Calu3 (cell line): Measurements from ENCODE around the gene SNAPC2. TPM values are rescaled to one million over a fixed set of nuclear protein-coding genes. Genes with fewer than 3 reads are reported as not detected.

Experiments used
- BruUV-seq: library from RNA; stranded (reverse); fragments of 400-500 nt; replicated peaks from 2 replicates; lab custom pipeline; 2021; lab: Mats Ljungman, UMichigan
- CTCF ChIA-PET: fragments of 300-600 bp; sonication (Branson Sonifier 250); formaldehyde crosslinking; loops from one replicate; lab custom pipeline; 2022; ENCODE audit warnings: antibody characterized with exemption; lab: Charles Lee
- DNase-seq: peaks from one replicate; pipeline ENCODE4 v3.0.0; 2022
- H3K27ac Mint-ChIP-seq: one replicate; pipeline ENCODE4 v1.8.0; 2022; ENCODE audit warnings: mixed read lengths; ENCODE audit not compliant: unreplicated experiment
- H3K27me3 Mint-ChIP-seq: one replicate; pipeline ENCODE4 v1.8.0; 2022; ENCODE audit warnings: mixed read lengths; ENCODE audit not compliant: unreplicated experiment
- H3K36me3 Mint-ChIP-seq: one replicate; pipeline ENCODE4 v1.8.0; 2022; ENCODE audit warnings: mild to moderate bottlenecking, moderate library complexity, mixed read lengths; ENCODE audit not compliant: insufficient read depth, unreplicated experiment
- H3K4me1 Mint-ChIP-seq: one replicate; pipeline ENCODE4 v1.8.0; 2022; ENCODE audit warnings: mild to moderate bottlenecking, low read depth, mixed read lengths; ENCODE audit not compliant: unreplicated experiment
- H3K4me3 Mint-ChIP-seq: one replicate; pipeline ENCODE4 v1.8.0; 2022; ENCODE audit warnings: mild to moderate bottlenecking, low read depth, moderate library complexity, mixed read lengths; ENCODE audit not compliant: unreplicated experiment
- H3K9me3 Mint-ChIP-seq: one replicate; pipeline ENCODE4 v1.8.0; 2022; ENCODE audit warnings: low read depth, mixed read lengths; ENCODE audit not compliant: unreplicated experiment
- intact Hi-C: fragments of 100-400 bp; cut with micrococcal nuclease; formaldehyde crosslinking; loops from one replicate; pipeline ENCODE4 v1.10.0; 2022; ENCODE audit not compliant: unreplicated experiment
- total RNA-seq: library from RNA; stranded (reverse); gene quantifications from 2 replicates; pipeline ENCODE4 v1.2.3, GENCODE V29; 2022
- TF ChIP-seq, protein P1 (sequence below): fragments of 200-600 bp; IDR thresholded peaks from one replicate; pipeline ENCODE4 v1.8.0; 2022; ENCODE audit warnings: antibody characterized with exemption; ENCODE audit not compliant: unreplicated experiment

Gene SNAPC2
- total RNA-seq, 1 experiment from 2014 or later: 12.1 TPM

DNA sequence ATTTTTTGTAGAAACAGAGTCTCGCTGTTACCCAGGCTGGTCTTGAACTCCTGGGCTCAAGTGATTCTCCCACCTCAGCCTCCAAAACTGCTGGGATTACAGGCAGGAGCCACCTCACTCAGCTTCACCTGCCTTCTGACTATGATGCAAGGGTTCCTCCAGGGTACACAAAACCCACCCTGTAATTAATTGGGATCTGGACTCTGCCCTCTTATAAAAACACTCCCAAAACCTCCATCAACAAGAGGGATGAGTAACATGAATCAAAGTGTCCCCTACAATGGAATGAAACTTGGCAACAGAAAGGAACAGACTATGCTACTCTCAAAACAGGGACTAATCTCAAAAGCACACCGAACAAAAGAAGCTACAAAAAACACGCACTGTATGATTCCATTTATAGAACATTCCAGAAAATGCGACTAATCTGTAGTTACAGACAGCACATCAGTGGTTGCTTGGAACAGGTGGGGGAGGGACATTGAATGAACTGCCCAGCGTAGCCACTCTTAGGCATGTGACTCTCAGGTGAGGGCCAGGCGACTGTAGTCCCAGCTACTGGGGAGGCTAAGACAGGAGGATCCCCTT lies 42.8 kb upstream of the SNAPC2 start:
- no peak for DNase-seq
- H3K4me3 Mint-ChIP-seq: no peak overlapping the region
- CTCF ChIA-PET: interaction anchor here (0.9 kb wide), 1 partner anchor 11 kb away, joined by 3 read pairs; no protein-coding TSS in a partner anchor
- H3K27me3 Mint-ChIP-seq: no peaks in the 10 kb centered on the region
- no peak overlapping the region for H3K27ac Mint-ChIP-seq
- H3K36me3 Mint-ChIP-seq: peaks cover 15% of the 10 kb centered on the region
- no TSS peak for BruUV-seq
- no peaks in the 10 kb centered on the region for H3K9me3 Mint-ChIP-seq
- intact Hi-C loops: no loop called here
- TF ChIP-seq, protein P1, sequence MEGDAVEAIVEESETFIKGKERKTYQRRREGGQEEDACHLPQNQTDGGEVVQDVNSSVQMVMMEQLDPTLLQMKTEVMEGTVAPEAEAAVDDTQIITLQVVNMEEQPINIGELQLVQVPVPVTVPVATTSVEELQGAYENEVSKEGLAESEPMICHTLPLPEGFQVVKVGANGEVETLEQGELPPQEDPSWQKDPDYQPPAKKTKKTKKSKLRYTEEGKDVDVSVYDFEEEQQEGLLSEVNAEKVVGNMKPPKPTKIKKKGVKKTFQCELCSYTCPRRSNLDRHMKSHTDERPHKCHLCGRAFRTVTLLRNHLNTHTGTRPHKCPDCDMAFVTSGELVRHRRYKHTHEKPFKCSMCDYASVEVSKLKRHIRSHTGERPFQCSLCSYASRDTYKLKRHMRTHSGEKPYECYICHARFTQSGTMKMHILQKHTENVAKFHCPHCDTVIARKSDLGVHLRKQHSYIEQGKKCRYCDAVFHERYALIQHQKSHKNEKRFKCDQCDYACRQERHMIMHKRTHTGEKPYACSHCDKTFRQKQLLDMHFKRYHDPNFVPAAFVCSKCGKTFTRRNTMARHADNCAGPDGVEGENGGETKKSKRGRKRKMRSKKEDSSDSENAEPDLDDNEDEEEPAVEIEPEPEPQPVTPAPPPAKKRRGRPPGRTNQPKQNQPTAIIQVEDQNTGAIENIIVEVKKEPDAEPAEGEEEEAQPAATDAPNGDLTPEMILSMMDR: no peak
- H3K4me1 Mint-ChIP-seq: no peaks in the 10 kb centered on the region

DNA sequence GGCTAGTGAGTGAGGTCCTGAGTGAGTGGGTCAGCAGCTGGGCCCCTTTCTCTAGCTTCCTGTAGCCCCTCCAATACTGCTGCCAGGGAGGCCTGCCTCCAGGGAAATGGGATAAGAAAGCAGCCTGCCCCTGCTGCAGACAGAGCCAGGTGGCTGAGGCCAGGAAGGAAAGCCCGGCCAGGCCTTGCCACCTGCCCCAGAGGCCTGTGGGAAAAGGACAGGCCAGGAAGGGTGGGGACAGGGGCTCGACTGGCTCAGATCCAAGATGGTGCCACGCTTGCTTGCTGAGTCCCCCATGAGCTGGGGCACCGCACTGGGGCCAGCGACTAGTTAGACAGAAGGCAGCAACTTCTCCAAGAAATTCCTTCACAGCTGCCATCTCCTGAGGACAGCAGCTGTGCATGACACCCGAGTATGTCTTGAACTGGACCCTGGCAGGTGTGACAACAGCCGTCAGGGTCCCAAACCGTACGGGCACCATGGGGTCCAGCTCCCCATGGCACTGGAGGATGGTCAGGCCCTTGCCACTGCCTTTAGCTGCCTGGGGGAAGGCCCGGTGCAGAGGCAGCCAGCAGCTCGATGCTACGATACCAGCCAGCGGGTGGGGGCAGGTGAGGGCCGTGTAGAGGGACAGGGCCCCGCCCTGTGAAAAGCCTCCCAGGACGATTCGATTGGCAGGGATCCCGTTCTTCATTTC lies 40.9 kb upstream of the SNAPC2 start:
- BruUV-seq: no TSS peak
- no peak overlapping the region for H3K27ac Mint-ChIP-seq
- no peak for DNase-seq
- TF ChIP-seq, protein P1: no peak
- no peaks in the 10 kb centered on the region for H3K4me1 Mint-ChIP-seq
- intact Hi-C loops: no loop called here
- H3K27me3 Mint-ChIP-seq: no peaks in the 10 kb centered on the region
- H3K9me3 Mint-ChIP-seq: no peaks in the 10 kb centered on the region
- H3K4me3 Mint-ChIP-seq: no peak overlapping the region
- CTCF ChIA-PET: interaction anchor here (0.5 kb wide), 1 partner anchor 769 kb away, joined by 5 read pairs; no protein-coding TSS in a partner anchor
- peaks cover 5% of the 10 kb centered on the region for H3K36me3 Mint-ChIP-seq

DNA sequence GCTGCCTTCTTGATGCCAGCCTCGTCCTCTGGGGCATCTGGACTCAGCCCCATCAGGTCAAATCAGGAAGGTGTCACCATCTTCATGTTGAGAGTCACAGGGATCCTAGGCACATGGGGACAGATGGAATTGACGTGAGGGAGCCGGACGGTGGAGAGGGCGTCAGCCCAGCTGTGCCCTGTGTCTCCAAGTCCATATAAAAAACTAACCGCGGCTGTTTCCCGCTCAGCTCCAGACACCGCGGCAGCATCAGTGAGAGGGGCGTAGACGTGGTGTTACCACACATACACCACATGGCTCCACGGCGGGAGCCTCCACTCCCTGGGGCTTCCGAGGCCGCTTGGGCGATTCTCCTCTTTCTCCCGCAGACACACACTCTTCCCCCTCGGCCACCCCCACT lies 40.3 kb upstream of the SNAPC2 start:
- Mint-ChIP-seq H3K4me1 (no peaks in the 10 kb centered on the region), H3K27ac (no peak overlapping the region), H3K4me3 (no peak overlapping the region), H3K27me3 (no peaks in the 10 kb centered on the region), H3K9me3 (no peaks in the 10 kb centered on the region), H3K36me3 (no peaks in the 10 kb centered on the region)
- CTCF ChIA-PET: interaction anchor here (0.5 kb wide), 1 partner anchor 768 kb away, joined by 5 read pairs; no protein-coding TSS in a partner anchor
- intact Hi-C loops: no loop called here
- TF ChIP-seq, protein P1: no peak
- no peak for DNase-seq
- BruUV-seq: no TSS peak

DNA sequence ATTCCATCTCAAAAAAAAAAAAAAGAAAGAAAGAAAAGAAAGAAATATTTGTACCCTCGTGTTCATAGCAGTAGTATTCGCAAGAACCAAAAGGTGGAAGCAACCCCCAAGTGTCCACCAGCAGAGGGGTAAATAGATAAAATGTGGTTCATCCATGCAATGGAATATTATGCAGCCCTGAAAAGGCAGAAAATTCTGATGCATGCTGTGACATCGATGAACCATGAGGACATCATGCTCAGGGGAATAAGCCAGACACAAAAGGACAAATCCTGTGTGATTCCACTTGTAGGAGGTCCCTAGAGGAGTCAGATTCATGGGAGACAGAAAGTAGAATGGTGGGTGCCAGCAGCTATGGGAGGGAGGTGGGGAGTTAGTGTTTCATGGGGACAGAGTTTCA lies 38.2 kb upstream of the SNAPC2 start:
- TF ChIP-seq, protein P1: no peak
- Mint-ChIP-seq H3K9me3 (no peaks in the 10 kb centered on the region), H3K36me3 (no peaks in the 10 kb centered on the region), H3K4me3 (no peak overlapping the region), H3K27me3 (no peaks in the 10 kb centered on the region), H3K27ac (no peak overlapping the region), H3K4me1 (no peaks in the 10 kb centered on the region)
- no TSS peak for BruUV-seq
- intact Hi-C loops: no loop called here
- CTCF ChIA-PET: no interaction called here
- DNase-seq: no peak
